HCT116 (cell line): ENCODE measurements around the gene PMAIP1. TPM values are rescaled to one million over a fixed set of nuclear protein-coding genes. Genes with fewer than 3 reads are reported as not detected.

Experiments
- ATAC-seq: fragments of 200-7000 bp; cut with Tn5 transposase; 2 replicates; pipeline ENCODE4 v1.9.1; 2020; ENCODE audit warnings: mild to moderate bottlenecking, moderate library complexity
- BruUV-seq: library from RNA; stranded (reverse); fragments of 400-500 nt; replicated peaks from 2 replicates; lab custom pipeline; 2021; lab: Mats Ljungman, UMichigan
- CTCF ChIA-PET: fragments of 300-600 bp; sonication (Branson Sonifier 250); formaldehyde crosslinking; loops from one replicate; lab custom pipeline; 2021; ENCODE audit warnings: antibody characterized with exemption; lab: Charles Lee
- POLR2A ChIA-PET: fragments of 300-600, 350-600 bp; sonication (Branson Sonifier 250); formaldehyde crosslinking; loops from one replicate; lab custom pipeline; 2021; ENCODE audit warnings: antibody characterized with exemption; lab: Charles Lee
- RAD21 ChIA-PET, 2 experiments: fragments of 300-600 bp; sonication (Branson Sonifier 250); formaldehyde crosslinking; loops; one replicate each; lab custom pipeline; 2023; ENCODE audit warnings: low total read pairs in 2 of 2; ENCODE audit not compliant: uncharacterized antibody in 2 of 2, unreplicated experiment in 2 of 2, low non-redundant PET in 1 of 2; lab: Charles Lee
- DNase-seq: peaks from one replicate; pipeline ENCODE4 v3.0.0-alpha.2; 2010; ENCODE audit warnings: low read depth, low spot score
- H2AFZ ChIP-seq: fragments of 200-600 bp; shearing (Covaris generic), sonication (generic); 2 replicates; pipeline ENCODE4 v1.6.1; 2017; ENCODE audit warnings: low read depth, mixed run types, mixed read lengths, antibody characterized with exemption, low read length; ENCODE audit not compliant: poor library complexity, severe bottlenecking
- H3K27ac ChIP-seq: 2 replicates; pipeline ENCODE4 v1.5.1; 2012; ENCODE audit warnings: low read depth, low read length
- H3K27me3 ChIP-seq: fragments of 200-600 bp; sonication (generic); 2 replicates; pipeline ENCODE4 v1.6.1; 2016; ENCODE audit warnings: mixed run types, low read length, mixed read lengths; ENCODE audit not compliant: insufficient read depth
- H3K36me3 ChIP-seq, 2 experiments: fragments of 200-500 bp in 1 of 2; fragments of 200-600 bp in 1 of 2; sonication (Bioruptor generic) in 1 of 2; sonication (generic) in 1 of 2; 2 replicates each; pipeline versions ENCODE4 v1.5.1 to v1.6.1; 2014 to 2016; ENCODE audit warnings: low read length in 2 of 2, inconsistent platforms in 1 of 2, mixed read lengths in 1 of 2, mixed run types in 1 of 2; ENCODE audit not compliant: insufficient read depth in 2 of 2, control insufficient read depth in 1 of 2
- H3K4me1 ChIP-seq, 2 experiments: fragments of 200-600 bp in 1 of 2; sonication (generic) in 1 of 2; 2 replicates each; pipeline versions ENCODE4 v1.5.1 to v1.6.1; 2012 to 2017; ENCODE audit warnings: low read length in 2 of 2, inconsistent platforms in 1 of 2, mild to moderate bottlenecking in 1 of 2, mixed read lengths in 1 of 2, mixed run types in 1 of 2, moderate library complexity in 1 of 2; ENCODE audit not compliant: insufficient read depth in 2 of 2, control insufficient read depth in 1 of 2
- H3K4me2 ChIP-seq: fragments of 200-600 bp; sonication (generic); 2 replicates; pipeline ENCODE4 v1.6.1; 2017; ENCODE audit warnings: mixed run types, low read length, mixed read lengths
- H3K4me3 ChIP-seq, 2 experiments: fragments of 200-600 bp in 1 of 2; sonication (generic) in 1 of 2; replicated peaks in 1 of 2; 2 replicates each; pipeline ENCODE4 v1.5.1; 2011 to 2016; ENCODE audit warnings: low read length in 2 of 2, control low read depth in 1 of 2, low read depth in 1 of 2, mild to moderate bottlenecking in 1 of 2, mixed read lengths in 1 of 2, mixed run types in 1 of 2
- H3K79me2 ChIP-seq: fragments of 200-600 bp; sonication (generic); 2 replicates; pipeline ENCODE4 v1.6.1; 2017; ENCODE audit warnings: mild to moderate bottlenecking, mixed run types, low read length, moderate library complexity, mixed read lengths; ENCODE audit not compliant: insufficient read depth
- H3K9ac ChIP-seq: fragments of 200-600 bp; sonication (generic); 2 replicates; pipeline ENCODE4 v1.6.1; 2016; ENCODE audit warnings: low read length, mixed read lengths
- H3K9me2 ChIP-seq: fragments of 200-600 bp; sonication (generic), shearing (Covaris generic); 2 replicates; pipeline ENCODE4 v1.6.1; 2017; ENCODE audit warnings: mixed run types, mild to moderate bottlenecking, moderate library complexity; ENCODE audit not compliant: insufficient read depth
- H3K9me3 ChIP-seq, 2 experiments: fragments of 200-500 bp in 1 of 2; fragments of 200-600 bp in 1 of 2; sonication (Bioruptor generic) in 1 of 2; sonication (generic) in 1 of 2; 2 replicates each; pipeline ENCODE4 v1.6.1; 2014 to 2017; ENCODE audit warnings: low read length in 2 of 2, mixed read lengths in 2 of 2, inconsistent platforms in 1 of 2, low read depth in 1 of 2, mild to moderate bottlenecking in 1 of 2, mixed run types in 1 of 2, moderate library complexity in 1 of 2; ENCODE audit not compliant: control insufficient read depth in 1 of 2, insufficient read depth in 1 of 2
- H4K20me1 ChIP-seq: fragments of 200-600 bp; sonication (generic), shearing (Covaris generic); 2 replicates; pipeline ENCODE4 v1.6.1; 2017; ENCODE audit warnings: mixed run types, mild to moderate bottlenecking, moderate library complexity; ENCODE audit not compliant: insufficient read depth
- ATF3 ChIP-seq: IDR thresholded peaks from 2 replicates; pipeline ENCODE4 v1.6.1; 2012
- CBX3 ChIP-seq: IDR thresholded peaks from 2 replicates; pipeline ENCODE4 v1.6.1; 2012; ENCODE audit warnings: low read depth
- EGR1 ChIP-seq: IDR thresholded peaks from 2 replicates; pipeline ENCODE4 v1.6.1; 2012; ENCODE audit warnings: low read depth
- ELF1 ChIP-seq: IDR thresholded peaks from 2 replicates; pipeline ENCODE4 v1.6.1; 2012; ENCODE audit warnings: low read depth, borderline replicate concordance
- EZH2 ChIP-seq: fragments of 200-600 bp; sonication (generic); IDR thresholded peaks from 2 replicates; pipeline ENCODE4 v1.6.1; 2017; ENCODE audit warnings: antibody characterized with exemption, mixed run types
- EZH2phosphoT487 ChIP-seq: fragments of 200-600 bp; IDR thresholded peaks from 2 replicates; pipeline ENCODE4 v1.6.1; 2018; ENCODE audit warnings: antibody characterized with exemption, borderline replicate concordance
- MAX ChIP-seq: IDR thresholded peaks from 2 replicates; pipeline ENCODE4 v1.6.1; 2012
- POLR2A ChIP-seq: IDR thresholded peaks from 2 replicates; pipeline ENCODE4 v1.7.0; 2011; ENCODE audit warnings: borderline replicate concordance; ENCODE audit not compliant: insufficient read depth, insufficient read length; ENCODE audit errors: extremely low read depth
- POLR2AphosphoS5 ChIP-seq: IDR thresholded peaks from 2 replicates; pipeline ENCODE4 v1.6.1; 2011; ENCODE audit warnings: mild to moderate bottlenecking, low read depth, low read length, moderate library complexity
- REST ChIP-seq: IDR thresholded peaks from 2 replicates; pipeline ENCODE4 v1.6.1; 2012; ENCODE audit warnings: low read depth
- SP1 ChIP-seq: IDR thresholded peaks from 2 replicates; pipeline ENCODE4 v1.6.1; 2012; ENCODE audit warnings: low read depth
- YY1 ChIP-seq: IDR thresholded peaks from 2 replicates; pipeline ENCODE4 v1.6.1; 2011; ENCODE audit warnings: low read length, low read depth, moderate library complexity, mild to moderate bottlenecking; ENCODE audit not compliant: insufficient replicate concordance; ENCODE audit errors: extremely low read depth
- ZBTB33 ChIP-seq: IDR thresholded peaks from 2 replicates; pipeline ENCODE4 v1.6.1; 2011; ENCODE audit warnings: mild to moderate bottlenecking, low read length, moderate library complexity; ENCODE audit not compliant: insufficient replicate concordance; ENCODE audit errors: extremely low read depth
- intact Hi-C: fragments of 100-400 bp; cut with micrococcal nuclease; formaldehyde crosslinking; loops from 2 replicates; pipeline ENCODE4 v1.10.0; 2022
- total RNA-seq: library from RNA; stranded (reverse); gene quantifications from one replicate; pipeline ENCODE4 v1.2.1, GENCODE V29; 2021; ENCODE audit not compliant: unreplicated experiment

The PMAIP1 gene
- total RNA-seq, 1 experiment from 2014 or later: 66.7 TPM

- H3K9me2 ChIP-seq: no peaks in the 10 kb centered on the region
Measured at GRCh38 chr18:59851784-59852399, 47.9 kb upstream of the PMAIP1 start.

More at GRCh38 chr18:59851784-59852399, 47.9 kb upstream of the PMAIP1 start:
- Histone ChIP-seq H3K4me2 (no peak overlapping the region), H3K4me1 (peaks cover 4% of the 10 kb centered on the region in 2 experiments; a peak in 3 of 4 replicates), H3K4me3 (no peak overlapping the region), H3K79me2 (no peaks in the 10 kb centered on the region), H3K36me3 (no peaks in the 10 kb centered on the region), H3K9ac (no peak overlapping the region), H3K27ac (no peak overlapping the region), H2AFZ (no peak overlapping the region), H3K9me3 (no peaks in the 10 kb centered on the region), H3K27me3 (no peaks in the 10 kb centered on the region), H4K20me1 (no peaks in the 10 kb centered on the region)
- intact Hi-C loops: no loop called here
- ChIA-PET POLR2A (interaction anchor here (0.8 kb wide), 1 partner anchor 10 kb away, joined by 3 read pairs; no protein-coding TSS in a partner anchor), RAD21 (interaction anchor here in 1 of 2 experiments (1.2 kb wide), 1 partner anchor 11 kb away, joined by 3 read pairs; no protein-coding TSS in a partner anchor), CTCF (no interaction called here)
- DNase-seq: no peak
- no peak for TF ChIP-seq MAX
- no peak for TF ChIP-seq POLR2A
- TF ChIP-seq SP1: no peak
- no peak for TF ChIP-seq EZH2phosphoT487
- TF ChIP-seq EGR1: no peak
- TF ChIP-seq EZH2: no peak
- TF ChIP-seq ELF1: no peak
- TF ChIP-seq ATF3: no peak
- TF ChIP-seq YY1: no peak
- no peak for TF ChIP-seq POLR2AphosphoS5
- TF ChIP-seq CBX3: no peak
- no peak for TF ChIP-seq ZBTB33
- no peak for TF ChIP-seq REST
- BruUV-seq: no TSS peak
- ATAC-seq: no peak
